Lung (tissue), 12 donors: ENCODE measurements around the gene PRKCA. TPM values are rescaled to one million over a fixed set of nuclear protein-coding genes. Genes with fewer than 3 reads are reported as not detected.

Experiments used
- ATAC-seq: fragments of 200-7000 bp; cut with Tn5 transposase; one replicate; pipeline ENCODE4 v1.9.1; 2020; ENCODE audit warnings: moderate number of reproducible peaks; ENCODE audit not compliant: insufficient read depth, low FRiP score
- DNase-seq, 3 donors: peaks; one replicate each; pipeline ENCODE4 v3.0.0-alpha.2; 2013 to 2017
- H3K27ac ChIP-seq, 2 donors: one replicate each; pipeline ENCODE4 v1.5.1; 2013; ENCODE audit warnings: mild to moderate bottlenecking in 2 of 2, moderate library complexity in 2 of 2, control low read depth in 1 of 2, inconsistent platforms in 1 of 2, low read depth in 1 of 2, low read length in 1 of 2
- H3K27me3 ChIP-seq, 3 donors: one replicate each; pipeline ENCODE4 v1.5.1; 2013; ENCODE audit warnings: low read length in 2 of 3; ENCODE audit not compliant: control insufficient read depth in 3 of 3, insufficient read depth in 3 of 3
- H3K36me3 ChIP-seq, 4 donors: one replicate each; pipeline ENCODE4 v1.5.1; 2013; ENCODE audit warnings: low read length in 4 of 4, mild to moderate bottlenecking in 1 of 4, moderate library complexity in 1 of 4; ENCODE audit not compliant: control insufficient read depth in 4 of 4, insufficient read depth in 4 of 4
- H3K4me1 ChIP-seq, 5 donors: one replicate each; pipeline ENCODE4 v1.5.1; 2013; ENCODE audit warnings: low read length in 5 of 5, mild to moderate bottlenecking in 2 of 5, moderate library complexity in 1 of 5; ENCODE audit not compliant: control insufficient read depth in 5 of 5, insufficient read depth in 5 of 5
- H3K4me3 ChIP-seq: one replicate; pipeline ENCODE4 v1.5.1; 2013; ENCODE audit warnings: mild to moderate bottlenecking, control low read depth, moderate library complexity
- H3K9ac ChIP-seq, 2 donors: one replicate each; pipeline ENCODE4 v1.5.1; 2013; ENCODE audit warnings: low read length in 2 of 2, control low read depth in 1 of 2; ENCODE audit not compliant: insufficient read depth in 1 of 2
- H3K9me3 ChIP-seq, 4 donors: one replicate each; pipeline ENCODE4 v1.5.1; 2013; ENCODE audit warnings: low read length in 3 of 4, mild to moderate bottlenecking in 1 of 4, moderate library complexity in 1 of 4; ENCODE audit not compliant: control insufficient read depth in 4 of 4, insufficient read depth in 3 of 4
- WGBS, 2 donors: extraction: QIAGEN DNeasy Blood & Tissue Kit; methylation state at CpG; one replicate each; pipeline ENCODE4 v1.1.7; 2013; 5-methylcytosine and 5-hydroxymethylcytosine counted together
- polyA plus RNA-seq, 2 donors: library from polyadenylated mRNA; stranded (reverse); fragments of 200-250 nt; gene quantifications; one replicate each; pipeline ENCODE4 v1.2.1, GENCODE V29; 2013
- total RNA-seq, 2 donors: library from RNA; depleted of rRNA in 1 of 2; stranded (reverse); fragments of >200 nt in 1 of 2; gene quantifications; one replicate each; pipeline ENCODE4 v1.2.1, GENCODE V29; 2014 to 2021
- TF ChIP-seq, protein P1 (sequence below): IDR thresholded peaks from 2 replicates; pipeline ENCODE4 v1.5.1; 2012; ENCODE audit warnings: mild to moderate bottlenecking; ENCODE audit errors: control extremely low read depth, extremely low read depth
- donor health status: control.
- donor health status: control.
- donor health status: Bipolar disorder and iron deficiency.
- donor health status: healthy.
- donor health status: DM: yes; HTN: yes; CAD: no.

The PRKCA gene
- total and polyA plus RNA-seq, 4 donors: 3.4 to 34.8 (median 13.8) TPM

- TF ChIP-seq, protein P1, sequence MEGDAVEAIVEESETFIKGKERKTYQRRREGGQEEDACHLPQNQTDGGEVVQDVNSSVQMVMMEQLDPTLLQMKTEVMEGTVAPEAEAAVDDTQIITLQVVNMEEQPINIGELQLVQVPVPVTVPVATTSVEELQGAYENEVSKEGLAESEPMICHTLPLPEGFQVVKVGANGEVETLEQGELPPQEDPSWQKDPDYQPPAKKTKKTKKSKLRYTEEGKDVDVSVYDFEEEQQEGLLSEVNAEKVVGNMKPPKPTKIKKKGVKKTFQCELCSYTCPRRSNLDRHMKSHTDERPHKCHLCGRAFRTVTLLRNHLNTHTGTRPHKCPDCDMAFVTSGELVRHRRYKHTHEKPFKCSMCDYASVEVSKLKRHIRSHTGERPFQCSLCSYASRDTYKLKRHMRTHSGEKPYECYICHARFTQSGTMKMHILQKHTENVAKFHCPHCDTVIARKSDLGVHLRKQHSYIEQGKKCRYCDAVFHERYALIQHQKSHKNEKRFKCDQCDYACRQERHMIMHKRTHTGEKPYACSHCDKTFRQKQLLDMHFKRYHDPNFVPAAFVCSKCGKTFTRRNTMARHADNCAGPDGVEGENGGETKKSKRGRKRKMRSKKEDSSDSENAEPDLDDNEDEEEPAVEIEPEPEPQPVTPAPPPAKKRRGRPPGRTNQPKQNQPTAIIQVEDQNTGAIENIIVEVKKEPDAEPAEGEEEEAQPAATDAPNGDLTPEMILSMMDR: no peak
- Histone ChIP-seq H3K36me3 (peaks cover 0 to 2% (median 0%) of the 10 kb centered on the region in 4 donors), H3K9me3 (no peaks in the 10 kb centered on the region), H3K27ac (no peak overlapping the region), H3K27me3 (no peaks in the 10 kb centered on the region), H3K4me1 (peaks cover 0 to 6% (median 0%) of the 10 kb centered on the region in 5 donors), H3K9ac (no peak overlapping the region), H3K4me3 (no peak overlapping the region)
- ATAC-seq (no peak), DNase-seq (peak in 1 of 3 donors; percentile 30)
- 13 to 21% methylated on average over 2 of the region's 2 CpGs for WGBS, 2 donors
Measured at GRCh38 chr17:66386498-66387351, 84.3 kb downstream of the PRKCA start.

GRCh38 chr17:66387392-66387981, 85.1 kb downstream of the PRKCA start:
- 65 to 67% methylated on average over 7 of the region's 7 CpGs for WGBS, 2 donors
- TF ChIP-seq, protein P1: no peak
- Histone ChIP-seq H3K9me3 (no peaks in the 10 kb centered on the region), H3K9ac (no peak overlapping the region), H3K27me3 (no peaks in the 10 kb centered on the region), H3K36me3 (peaks cover 0 to 2% (median 0%) of the 10 kb centered on the region in 4 donors), H3K4me1 (peaks cover 0 to 6% (median 0%) of the 10 kb centered on the region in 5 donors), H3K4me3 (no peak overlapping the region), H3K27ac (no peak overlapping the region)
- no peak for ATAC-seq
- DNase-seq: no peak

- H3K9ac ChIP-seq: no peak overlapping the region
- 89 to 90% methylated on average over 7 of the region's 7 CpGs for WGBS, 2 donors
- H3K4me3 ChIP-seq: no peak overlapping the region
Measured at GRCh38 chr17:66392783-66393437, 90.5 kb downstream of the PRKCA start.

More at GRCh38 chr17:66392783-66393437, 90.5 kb downstream of the PRKCA start:
- Histone ChIP-seq H3K27me3 (no peaks in the 10 kb centered on the region), H3K4me1 (no peaks in the 10 kb centered on the region), H3K27ac (no peak overlapping the region), H3K36me3 (peaks cover 0 to 2% (median 0%) of the 10 kb centered on the region in 4 donors), H3K9me3 (no peaks in the 10 kb centered on the region)
- DNase-seq (no peak), ATAC-seq (no peak)
- TF ChIP-seq, protein P1: no peak
